ENCODE measurements around the gene SLC9B1. TPM values are rescaled to one million over a fixed set of nuclear protein-coding genes. Genes with fewer than 3 reads are reported as not detected.

The SLC9B1 gene
- total and polyA plus RNA-seq, 2 of the 8 experiments (the other 6 are each of a cell fraction or from before 2014, with no cell fraction given) = 0.08 to 0.19 TPM

- Histone ChIP-seq H3K79me1 (ENCODE audit: low read depth, low read length) (no peaks in the 10 kb centered on the region), H3K56ac (replicated peaks; ENCODE audit: insufficient read length, low read depth, low read length) (no peak overlapping the region), H3K9me3 (ENCODE audit: insufficient read depth in 2 of 2, low read depth in 1 of 2, low read length in 1 of 2) (no peaks in the 10 kb centered on the region), H3K23ac (ENCODE audit: insufficient read length) (no peak overlapping the region), H3K9ac (replicated peaks in 1 of 4; ENCODE audit: extremely low read depth in 1 of 4, low read depth in 3 of 4, low read length in 3 of 4) (no peak overlapping the region), H3K79me2 (ENCODE audit: control insufficient read depth in 1 of 2, insufficient read depth in 2 of 2, low read length in 2 of 2) (no peaks in the 10 kb centered on the region), H4K91ac (replicated peaks; ENCODE audit: insufficient read length, low read length) (no peak overlapping the region), H3K27me3 (replicated peaks in 1 of 4; ENCODE audit: control insufficient read depth in 3 of 4, extremely low read depth in 1 of 4, insufficient read depth in 3 of 4, low read length in 3 of 4) (no peaks in the 10 kb centered on the region), H3K4me1 (replicated peaks in 1 of 4; ENCODE audit: control insufficient read depth in 3 of 4, insufficient read depth in 4 of 4, low read length in 3 of 4) (peaks cover 0 to 3% (median 0%) of the 10 kb centered on the region in 4 experiments; a peak in 1 of 7 replicates), H3K14ac (ENCODE audit: insufficient read length) (no peak overlapping the region), H2BK5ac (ENCODE audit: low read depth, low read length) (no peak overlapping the region), H4K20me1 (replicated peaks in 1 of 2; ENCODE audit: control insufficient read depth in 1 of 2, insufficient read depth in 2 of 2, low read length in 2 of 2) (no peaks in the 10 kb centered on the region), H2BK20ac (ENCODE audit: low read length) (no peak overlapping the region), H2BK15ac (ENCODE audit: low read length) (no peak overlapping the region), H3K23me2 (ENCODE audit: low read depth, low read length) (no peaks in the 10 kb centered on the region), H2AFZ (ENCODE audit: low read length) (no peak overlapping the region), H3K4ac (replicated peaks; ENCODE audit: insufficient read length, low read depth, low read length) (no peak overlapping the region), H3K4me3 (ENCODE audit: extremely low read depth in 1 of 4, insufficient read depth in 2 of 4, low read depth in 3 of 4, low read length in 4 of 4) (no peak overlapping the region), H3K4me2 (ENCODE audit: insufficient read depth in 1 of 2, low read depth in 2 of 2, low read length in 2 of 2) (no peak overlapping the region), H2AK5ac (ENCODE audit: low read depth, low read length) (no peak overlapping the region), H2BK12ac (ENCODE audit: low read depth, low read length) (no peak overlapping the region), H3K36me3 (ENCODE audit: control insufficient read depth in 2 of 4, insufficient read depth in 4 of 4, low read length in 3 of 4) (no peaks in the 10 kb centered on the region), H3K18ac (ENCODE audit: extremely low read depth, low read length) (no peak overlapping the region), H4K8ac (ENCODE audit: extremely low read depth, insufficient read depth, low read length) (no peak overlapping the region), H3K27ac (ENCODE audit: low read depth, low read length) (no peak overlapping the region), H4K5ac (ENCODE audit: insufficient read length, low read depth, low read length) (no peak overlapping the region), H2BK120ac (replicated peaks; ENCODE audit: low read depth, low read length) (no peak overlapping the region)
- ChIA-PET POLR2A (ENCODE audit: partially characterized antibody) (interaction anchor here (2.3 kb wide), 1 partner anchor 50 kb away, joined by 5 read pairs; the partner anchor contains the start of gene CISD2), CTCF (ENCODE audit: partially characterized antibody) (no interaction called here)
- FAIRE-seq (no peak), DNase-seq (ENCODE audit: low read depth in 1 of 2, low spot score in 2 of 2) (no peak)
- WGBS, 2 experiments (ENCODE audit: extremely low coverage in 1 of 2, insufficient coverage in 1 of 2, insufficient read length in 1 of 2, insufficient replicate concordance in 2 of 2, low coverage in 1 of 2, low lambda C conversion rate in 2 of 2, missing lambda C conversion rate in 1 of 2) = 85% methylated on average over 3 of the region's 3 CpGs; no CpG with 5 or more reads in 1 of the 2 experiments
- TF ChIP-seq ATF3 (IDR thresholded peaks at IDR 0.05; ENCODE audit: insufficient read depth, low read depth, low read length) = no peak
- no peak for TF ChIP-seq TAF7 (optimal IDR thresholded peaks at IDR 0.05; ENCODE audit: borderline replicate concordance, low read depth, low read length)
- no peak for TF ChIP-seq SP4 (IDR thresholded peaks at IDR 0.05; ENCODE audit: low read length)
- TF ChIP-seq YY1 (IDR thresholded peaks at IDR 0.05; ENCODE audit: low read depth, low read length) = no peak
- TF ChIP-seq RXRA (IDR thresholded peaks at IDR 0.05; ENCODE audit: insufficient read depth, low read depth, low read length) = no peak
- TF ChIP-seq TBP (IDR thresholded peaks at IDR 0.05; ENCODE audit: low read depth, low read length) = no peak
- TF ChIP-seq SIN3A (conservative IDR thresholded peaks at IDR 0.05 in 1 of 2, IDR thresholded peaks at IDR 0.05 in 1 of 2; ENCODE audit: low read depth in 1 of 2, low read length in 2 of 2) = no peak
- no peak for TF ChIP-seq NANOG (IDR thresholded peaks at IDR 0.05; ENCODE audit: insufficient read depth, low read depth, low read length, poor library complexity, severe bottlenecking)
- no peak for TF ChIP-seq CREB1 (IDR thresholded peaks at IDR 0.05)
- no peak for TF ChIP-seq SIRT6 (IDR thresholded peaks at IDR 0.05; ENCODE audit: low read length)
- TF ChIP-seq CTBP2 (IDR thresholded peaks at IDR 0.05; ENCODE audit: borderline replicate concordance, insufficient read depth, insufficient read length, low read length) = no peak
- no peak for TF ChIP-seq RNF2 (IDR thresholded peaks at IDR 0.05; ENCODE audit: borderline replicate concordance, low read depth, low read length, missing control alignments, poor library complexity, severe bottlenecking)
- TF ChIP-seq EP300 (IDR thresholded peaks at IDR 0.05; ENCODE audit: borderline replicate concordance in 1 of 2, low read depth in 2 of 2, low read length in 2 of 2) = no peak
These were observed 100.6 kb downstream of the SLC9B1 start for GRCh38 chr4:102918859-102919258.

Measured in H1 (cell line).